Neural cell (in vitro differentiated cells): Measurements from ENCODE around the gene TACC3.

Source experiments
- POLR2AphosphoS5 ChIP-seq: IDR thresholded peaks from 2 replicates; pipeline ENCODE4 v1.6.1; 2012
- TF ChIP-seq, protein P1 (sequence below): fragments of 450-650 bp; IDR thresholded peaks from 2 replicates; pipeline ENCODE4 v1.5.1; 2014; ENCODE audit warnings: antibody characterized with exemption, mild to moderate bottlenecking, moderate library complexity; ENCODE audit not compliant: poor library complexity, severe bottlenecking

DNA sequence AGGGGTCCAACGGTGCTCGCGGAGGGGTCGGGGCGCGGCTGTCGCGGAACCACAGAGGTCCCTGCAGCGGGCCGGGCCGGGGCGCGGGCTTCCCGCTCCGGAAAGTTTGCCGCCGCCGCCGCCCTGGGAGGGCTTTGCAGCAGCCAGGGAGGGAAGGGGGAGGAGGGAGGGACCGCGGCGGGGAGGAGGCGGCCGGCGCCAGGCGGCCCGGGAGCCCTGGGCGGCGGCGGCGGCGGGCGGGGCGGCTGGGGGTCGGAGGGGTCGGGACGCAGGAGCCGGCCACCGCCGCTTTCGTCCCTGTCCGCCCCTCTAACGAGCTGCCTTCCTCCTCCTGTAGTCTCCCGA is 72.1 kb downstream of the TACC3 start:
- TF ChIP-seq, protein P1, sequence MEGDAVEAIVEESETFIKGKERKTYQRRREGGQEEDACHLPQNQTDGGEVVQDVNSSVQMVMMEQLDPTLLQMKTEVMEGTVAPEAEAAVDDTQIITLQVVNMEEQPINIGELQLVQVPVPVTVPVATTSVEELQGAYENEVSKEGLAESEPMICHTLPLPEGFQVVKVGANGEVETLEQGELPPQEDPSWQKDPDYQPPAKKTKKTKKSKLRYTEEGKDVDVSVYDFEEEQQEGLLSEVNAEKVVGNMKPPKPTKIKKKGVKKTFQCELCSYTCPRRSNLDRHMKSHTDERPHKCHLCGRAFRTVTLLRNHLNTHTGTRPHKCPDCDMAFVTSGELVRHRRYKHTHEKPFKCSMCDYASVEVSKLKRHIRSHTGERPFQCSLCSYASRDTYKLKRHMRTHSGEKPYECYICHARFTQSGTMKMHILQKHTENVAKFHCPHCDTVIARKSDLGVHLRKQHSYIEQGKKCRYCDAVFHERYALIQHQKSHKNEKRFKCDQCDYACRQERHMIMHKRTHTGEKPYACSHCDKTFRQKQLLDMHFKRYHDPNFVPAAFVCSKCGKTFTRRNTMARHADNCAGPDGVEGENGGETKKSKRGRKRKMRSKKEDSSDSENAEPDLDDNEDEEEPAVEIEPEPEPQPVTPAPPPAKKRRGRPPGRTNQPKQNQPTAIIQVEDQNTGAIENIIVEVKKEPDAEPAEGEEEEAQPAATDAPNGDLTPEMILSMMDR, result no peak
- no peak for TF ChIP-seq POLR2AphosphoS5
